Glomerular visceral epithelial cell (primary cell): ENCODE results near the gene KMT5C.

Source experiments
- DNase-seq: peaks from one replicate; pipeline ENCODE4 v3.0.0-alpha.2; 2016; ENCODE audit errors: extremely low spot score

The KMT5C gene

DNA sequence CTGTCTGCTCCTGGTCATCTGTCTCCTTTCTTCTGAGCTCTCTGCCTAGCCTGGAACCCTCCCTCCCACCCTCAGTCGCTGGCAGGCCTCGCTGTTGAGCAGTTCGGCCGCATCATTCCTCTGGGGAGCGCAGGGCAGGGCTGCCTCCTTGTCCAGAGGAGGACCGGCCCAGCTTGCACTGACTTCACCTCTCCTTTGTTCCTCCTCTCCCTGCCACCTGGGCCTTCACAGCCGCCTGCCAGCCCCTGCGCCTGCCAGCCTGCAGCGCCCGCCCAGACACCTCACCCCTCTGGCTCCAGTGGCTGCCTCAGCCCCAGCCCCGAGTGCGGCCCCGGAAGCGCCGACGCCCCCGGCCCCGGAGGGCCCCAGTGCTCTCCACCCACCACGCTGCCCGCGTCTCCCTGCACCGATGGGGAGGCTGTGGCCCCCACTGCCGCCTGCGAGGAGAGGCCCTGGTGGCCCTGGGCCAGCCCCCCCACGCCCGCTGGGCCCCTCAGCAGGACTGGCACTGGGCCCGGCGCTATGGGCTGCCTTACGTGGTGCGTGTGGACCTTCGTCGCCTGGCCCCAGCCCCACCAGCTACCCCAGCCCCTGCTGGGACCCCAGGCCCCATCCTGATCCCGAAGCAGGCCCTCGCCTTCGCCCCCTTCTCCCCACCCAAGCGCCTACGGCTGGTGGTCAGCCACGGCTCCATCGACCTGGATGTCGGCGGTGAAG is 7.2 kb downstream of the KMT5C start:
- DNase-seq, result no peak

DNA sequence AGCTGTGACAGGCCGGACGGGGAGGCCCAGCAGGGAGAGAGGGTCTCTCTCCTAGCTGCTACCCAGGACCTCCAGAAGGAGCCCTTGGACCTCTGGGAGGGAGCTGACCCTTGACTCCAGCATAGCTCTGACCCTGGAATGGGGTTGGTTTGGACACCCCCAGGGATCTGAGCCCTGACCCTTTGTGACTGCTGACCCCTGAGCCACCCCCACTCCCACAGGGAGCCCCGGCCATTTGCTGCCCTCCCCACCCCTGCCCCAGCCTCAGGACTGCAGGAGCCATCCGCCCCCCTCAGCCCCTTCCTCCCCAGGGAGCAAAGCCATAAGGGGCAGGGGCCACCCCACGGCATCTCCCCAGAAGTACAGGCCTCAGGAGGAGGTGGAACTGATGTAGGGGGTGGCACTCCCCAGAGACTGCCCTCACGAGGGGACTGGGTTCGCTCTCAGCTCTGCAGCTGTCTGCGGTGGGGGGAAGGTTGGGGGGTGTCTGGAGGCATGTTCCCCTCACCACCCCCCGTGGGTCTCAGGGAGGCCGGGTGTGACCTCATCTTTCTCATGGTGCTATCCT is 7.8 kb downstream of the KMT5C start:
- DNase-seq, result no peak

DNA sequence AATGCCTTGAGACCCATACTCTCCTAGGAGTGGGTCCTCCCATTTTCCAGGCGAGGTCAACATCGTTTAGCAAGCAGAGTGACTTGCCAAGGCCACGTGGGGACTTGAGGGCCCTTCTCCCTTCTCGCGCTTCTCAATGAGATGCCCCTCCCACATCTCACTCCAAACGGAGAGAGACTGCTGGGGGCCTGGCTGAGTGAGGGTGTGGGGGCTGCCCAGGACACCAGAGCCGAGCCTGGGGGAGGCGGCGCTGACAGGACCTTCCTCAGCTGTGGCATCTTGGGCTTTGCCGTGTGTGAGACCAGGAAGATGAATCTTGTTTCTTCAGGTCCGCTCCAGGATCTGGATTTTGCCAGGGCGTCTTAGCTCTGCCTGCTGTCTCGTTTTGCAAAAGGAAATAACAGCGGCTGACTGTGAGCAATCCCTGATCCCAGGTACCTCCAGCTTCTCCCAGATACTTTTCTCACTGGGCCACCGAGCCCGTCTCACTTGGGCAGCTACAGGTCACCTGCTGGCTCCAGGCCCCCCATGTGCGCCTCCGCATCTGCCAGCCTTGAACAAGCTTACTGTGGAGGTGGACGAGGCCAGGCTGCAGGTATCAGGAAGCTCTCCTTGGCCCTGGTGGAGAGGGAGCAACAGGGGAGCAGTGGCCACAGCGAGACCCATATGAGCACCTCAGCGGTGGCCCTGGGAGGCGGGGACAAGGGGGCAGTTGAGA is 8.8 kb downstream of the KMT5C start:
- DNase-seq, result no peak

DNA sequence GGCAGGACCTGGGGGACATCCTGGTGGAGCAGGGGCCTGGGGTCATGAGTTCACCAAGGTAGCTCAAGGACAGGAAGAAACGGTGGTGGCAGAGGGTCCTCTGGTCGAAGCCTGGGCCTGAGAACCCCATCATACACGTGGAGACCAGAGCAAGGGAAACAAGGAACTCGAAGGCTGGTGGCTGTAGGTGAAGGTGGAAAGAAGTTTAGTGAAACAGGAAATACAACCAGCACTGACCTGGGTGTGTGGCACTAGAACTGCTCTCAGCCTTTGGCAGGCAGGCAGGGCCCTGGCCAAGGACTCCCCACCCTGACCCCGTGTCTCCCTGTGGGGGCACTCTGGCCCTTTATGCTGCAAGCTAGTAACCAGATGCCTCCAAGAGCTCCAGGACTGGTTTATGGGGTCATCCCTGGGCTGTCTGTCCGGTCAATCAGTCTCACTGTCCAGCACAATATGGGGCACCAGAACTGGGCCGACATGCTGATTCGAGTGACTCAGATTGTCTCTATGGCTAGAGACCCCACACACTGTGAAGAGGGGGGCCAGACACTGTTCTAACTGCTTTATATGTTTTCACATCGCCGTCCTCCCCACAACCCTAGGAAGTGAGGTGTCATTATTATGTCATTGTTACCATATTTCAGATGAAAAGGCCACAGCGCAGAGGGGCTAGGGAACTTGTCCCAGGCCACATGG is 11.1 kb downstream of the KMT5C start:
- no peak for DNase-seq

DNA sequence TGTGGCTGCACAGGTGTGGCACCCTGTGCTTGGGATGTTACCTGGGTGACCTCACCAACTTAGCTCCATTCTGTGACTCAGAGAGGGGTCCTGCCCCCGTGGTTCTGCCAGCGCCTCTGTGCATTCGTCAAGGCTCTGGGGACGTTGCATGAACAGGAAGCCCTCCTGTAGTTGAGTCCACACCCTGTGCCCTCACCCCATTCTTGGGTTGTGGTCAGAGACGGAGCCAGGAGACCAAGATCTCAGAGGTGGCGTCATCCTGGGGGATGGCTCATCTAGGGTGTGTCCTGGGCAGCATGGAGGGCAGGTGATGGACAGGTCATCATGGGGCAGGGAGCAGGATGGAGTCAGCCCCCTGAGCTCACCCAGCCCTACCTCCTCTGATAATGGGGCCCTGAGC is 12.4 kb downstream of the KMT5C start:
- DNase-seq, result no peak

DNA sequence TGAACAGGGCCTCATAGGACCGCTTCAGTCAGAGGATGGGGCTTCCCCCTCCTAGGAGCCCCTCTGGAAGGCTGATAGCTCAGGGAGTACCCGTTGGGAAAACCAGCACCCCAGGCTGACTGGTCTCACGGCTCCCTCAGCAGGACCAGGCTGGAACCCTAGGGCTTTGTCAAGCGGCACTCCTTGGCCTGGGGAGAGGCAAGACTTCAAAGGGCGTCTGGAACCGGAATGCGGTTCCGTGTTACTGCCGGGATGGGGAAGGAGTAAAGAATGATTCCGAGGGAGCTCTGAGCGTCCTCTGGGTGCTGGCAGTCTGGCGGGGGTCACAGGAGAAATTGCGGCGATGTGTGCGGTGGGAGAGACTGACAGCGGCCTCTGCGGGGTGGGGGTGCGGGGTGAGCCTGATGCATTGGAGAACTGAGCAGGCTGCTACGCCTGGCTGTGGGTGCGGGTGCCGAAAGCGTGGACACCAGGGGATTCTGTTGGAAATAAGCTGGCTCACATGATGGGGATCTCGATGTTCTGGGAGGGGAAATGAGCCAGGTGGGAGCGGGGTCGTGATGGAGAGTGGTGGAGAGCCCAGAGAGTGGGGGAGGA is 13.0 kb downstream of the KMT5C start:
- DNase-seq, result no peak

DNA sequence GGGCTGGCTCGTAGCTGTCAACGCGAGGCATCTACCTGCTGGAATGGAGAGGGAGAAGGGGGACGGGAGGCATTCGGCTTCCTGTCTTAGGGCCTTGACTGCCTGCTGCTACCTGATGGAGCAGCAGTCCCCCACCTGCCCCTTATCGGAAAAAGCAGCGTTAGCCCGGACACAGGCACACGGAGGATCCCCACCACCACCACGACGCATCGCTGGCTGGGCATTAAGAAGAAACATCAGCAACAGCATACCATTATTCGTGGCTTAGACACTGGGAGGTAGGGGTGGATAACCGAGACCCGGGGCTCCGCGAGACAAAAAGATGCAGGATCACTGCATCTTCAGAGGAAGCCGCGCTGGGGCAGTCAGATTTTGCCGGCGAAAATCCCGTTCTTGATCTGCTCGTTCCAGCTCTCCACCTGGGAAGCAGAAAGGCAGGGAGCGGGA is 13.7 kb downstream of the KMT5C start:
- DNase-seq, result no peak

DNA sequence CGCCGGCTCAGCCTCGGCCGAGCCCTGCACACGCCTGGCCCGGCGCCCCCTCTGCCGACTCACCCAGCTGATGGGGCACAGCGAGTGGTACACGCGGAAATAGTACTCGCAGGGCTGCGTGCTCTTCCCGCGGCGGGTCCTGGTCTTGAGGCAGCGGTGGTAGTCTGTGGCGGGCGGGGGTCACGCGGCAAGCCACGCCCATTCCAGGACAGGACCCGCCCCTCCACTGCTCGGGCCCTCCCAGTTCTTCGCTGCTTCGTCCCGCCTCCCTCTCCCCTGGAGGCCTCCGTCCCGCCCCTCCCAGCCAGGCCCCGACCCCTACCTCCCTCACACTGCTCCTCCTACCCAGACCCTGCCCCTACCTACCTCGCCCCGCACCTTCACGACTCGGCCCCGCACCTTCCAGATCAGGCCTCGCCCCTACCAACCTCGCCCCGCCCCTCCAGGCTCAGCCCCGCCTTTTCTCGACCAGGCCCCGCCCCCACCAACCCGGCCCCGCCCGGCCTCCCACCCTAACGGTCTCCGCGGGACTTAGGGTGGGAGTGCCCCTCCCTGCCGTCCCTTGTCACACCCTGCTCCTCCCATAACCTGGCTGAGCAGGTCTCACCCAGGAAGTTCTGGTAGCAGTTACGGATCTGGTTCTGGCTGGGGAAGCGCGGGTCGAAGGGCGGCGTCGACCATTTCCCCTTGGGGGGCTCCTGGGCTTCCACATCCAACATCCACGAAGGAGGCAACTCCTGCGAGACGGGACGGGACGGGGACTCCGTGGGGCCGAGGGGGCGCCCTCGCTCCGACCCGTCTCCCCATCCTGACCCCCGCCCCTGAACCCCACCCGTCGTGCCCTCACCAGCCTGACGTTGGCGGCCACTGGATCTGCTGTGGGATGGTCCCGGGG is 14.4 kb downstream of the KMT5C start:
- DNase-seq, result peak; percentile 66

DNA sequence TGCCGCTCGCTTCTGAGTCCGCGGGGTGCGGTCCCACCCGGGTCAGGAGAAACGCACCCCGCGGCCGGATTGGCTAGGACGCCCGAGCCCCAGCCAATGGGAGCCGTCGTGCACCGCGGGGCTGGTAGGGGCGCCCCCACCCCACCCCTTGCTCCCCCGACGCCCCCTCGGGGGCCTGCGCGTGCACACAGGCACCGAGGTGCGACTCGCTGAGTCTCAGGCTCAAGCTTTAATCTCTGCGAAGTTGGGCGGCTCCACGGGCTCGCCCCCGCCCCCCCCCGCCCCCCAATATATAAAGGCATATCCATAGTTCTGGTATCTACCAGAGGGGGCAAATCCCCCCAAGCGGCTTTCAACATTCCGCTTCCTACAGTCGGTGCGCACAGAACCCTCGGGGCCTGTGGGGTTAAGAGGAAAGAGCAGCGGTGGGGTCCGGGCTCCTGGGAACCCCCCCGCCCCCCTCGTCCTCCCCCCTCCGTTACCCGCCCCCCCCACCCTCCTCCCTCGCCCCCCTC is 15.1 kb downstream of the KMT5C start, which contains the start of gene COX6B2:
TSS of gene COX6B2 (minus strand) at position 22 of the 515 bp plus-strand sequence. CDS start 198 bp downstream, outside the sequence.
- DNase-seq, result no peak

DNA sequence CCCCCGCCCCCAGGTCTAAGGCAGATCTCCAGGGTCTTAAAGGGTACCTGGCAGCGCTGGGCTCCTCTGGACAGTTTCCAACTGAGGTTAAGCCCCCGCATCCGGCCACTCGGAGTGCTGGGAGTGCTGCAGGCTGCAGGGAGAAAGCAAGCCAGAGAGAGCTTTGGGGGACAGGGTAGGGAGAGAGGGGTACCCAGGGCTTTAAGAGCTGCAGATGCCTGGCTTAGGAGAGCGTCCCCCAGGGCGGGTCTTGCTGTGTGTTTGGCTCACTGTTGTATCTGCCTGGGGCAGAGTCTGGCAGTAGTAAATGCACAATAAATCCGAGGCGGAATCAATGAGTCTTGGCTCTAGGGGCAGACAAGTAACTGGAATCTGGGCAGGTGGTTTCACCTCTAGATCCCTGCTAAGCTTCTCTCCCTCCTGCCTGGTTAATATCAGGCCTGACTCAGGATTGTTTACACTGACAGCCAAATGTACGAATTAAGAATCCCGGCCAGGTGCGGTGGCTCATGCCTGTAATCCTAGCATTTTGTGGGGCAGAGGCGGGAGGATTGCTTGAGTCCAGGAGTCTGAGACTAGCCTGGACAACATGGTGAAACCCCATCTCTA is 15.6 kb downstream of the KMT5C start:
- DNase-seq, result no peak

DNA sequence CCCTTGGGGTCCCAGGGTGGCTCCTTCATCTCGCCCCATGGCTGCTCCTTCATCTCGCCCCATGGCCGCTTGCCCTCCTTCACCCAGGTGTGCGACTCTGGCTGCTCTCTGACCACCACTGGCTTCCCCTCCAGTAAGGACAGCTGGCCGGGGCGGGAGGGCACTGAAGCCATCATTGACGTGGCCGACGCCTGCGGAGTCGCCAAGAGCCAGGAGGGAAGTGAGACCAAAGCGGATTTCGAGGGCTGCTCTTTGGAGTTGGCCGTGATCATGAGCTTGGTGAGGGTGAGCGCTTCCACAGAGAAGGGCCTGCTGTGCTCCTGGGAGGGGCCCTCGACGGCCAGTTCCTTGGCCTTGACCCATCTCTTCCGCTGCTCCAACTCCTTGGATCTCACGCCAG is 18.8 kb downstream of the KMT5C start:
- DNase-seq, result no peak

DNA sequence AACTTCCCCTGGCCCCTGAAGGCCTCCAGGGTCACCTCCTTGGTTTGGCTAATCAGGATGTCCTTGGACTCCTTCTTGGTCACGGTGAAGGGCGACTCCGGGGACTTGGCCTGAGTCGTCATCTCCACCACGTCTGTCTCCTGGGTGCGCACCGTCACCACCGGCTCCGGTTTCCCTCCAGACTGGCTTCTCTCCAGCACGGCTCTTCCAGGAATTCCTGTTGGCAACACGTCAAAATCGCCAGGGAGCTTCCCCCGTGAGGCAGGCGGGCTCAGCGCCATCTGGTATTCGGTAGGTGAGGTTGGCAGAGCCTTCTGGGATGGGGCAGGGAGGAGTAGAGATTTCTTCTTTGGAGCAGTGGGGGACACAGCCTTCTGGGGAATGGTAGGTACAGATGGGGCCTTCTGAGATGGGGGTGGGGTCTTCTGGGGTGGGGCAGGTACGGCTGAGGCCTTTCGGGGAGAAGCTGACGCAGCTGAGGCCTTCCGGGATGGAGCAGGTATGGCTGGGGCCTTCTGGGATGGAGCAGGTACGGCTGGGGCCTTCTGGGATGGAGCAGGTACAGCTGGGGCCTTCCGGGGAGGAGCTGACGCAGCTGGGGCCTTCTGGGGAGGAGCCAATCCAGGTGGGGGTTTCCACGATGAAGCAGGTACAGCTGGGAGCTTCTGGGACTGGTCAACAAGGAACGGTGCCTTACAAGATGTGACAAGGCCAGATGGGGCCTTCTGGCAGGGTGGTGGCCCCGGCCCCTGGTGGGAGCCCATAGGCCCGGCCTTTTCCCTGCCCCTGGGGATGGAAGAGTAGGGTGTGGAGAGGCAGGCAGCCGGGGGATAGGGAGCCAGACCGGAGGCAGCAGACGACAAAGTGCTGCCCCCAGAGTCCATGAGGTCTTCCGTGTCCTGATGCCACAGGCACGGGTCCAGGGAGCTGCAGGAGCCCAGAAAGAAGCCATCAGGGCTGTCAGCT is 19.6 kb downstream of the KMT5C start:
- DNase-seq, result no peak

DNA sequence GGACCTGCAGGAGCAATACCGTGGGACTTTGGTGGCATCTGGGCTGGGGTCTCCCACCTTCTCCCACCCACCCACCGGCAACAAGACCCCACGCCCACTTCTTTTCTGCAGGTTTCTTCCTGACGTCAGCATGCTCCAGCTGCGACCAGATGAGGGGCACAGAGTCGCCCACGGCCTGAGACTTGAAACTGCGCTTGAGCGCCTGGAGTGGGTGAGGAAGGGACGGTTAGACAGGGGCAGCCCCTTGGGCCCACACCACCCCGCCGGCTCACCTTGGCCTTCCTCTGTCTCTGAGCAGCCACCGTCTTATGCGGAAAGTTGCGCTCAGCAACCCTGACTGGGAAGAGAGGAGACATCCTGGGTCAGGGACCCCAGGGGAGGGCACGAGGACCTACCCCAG is 21.2 kb downstream of the KMT5C start:
- DNase-seq, result no peak

DNA sequence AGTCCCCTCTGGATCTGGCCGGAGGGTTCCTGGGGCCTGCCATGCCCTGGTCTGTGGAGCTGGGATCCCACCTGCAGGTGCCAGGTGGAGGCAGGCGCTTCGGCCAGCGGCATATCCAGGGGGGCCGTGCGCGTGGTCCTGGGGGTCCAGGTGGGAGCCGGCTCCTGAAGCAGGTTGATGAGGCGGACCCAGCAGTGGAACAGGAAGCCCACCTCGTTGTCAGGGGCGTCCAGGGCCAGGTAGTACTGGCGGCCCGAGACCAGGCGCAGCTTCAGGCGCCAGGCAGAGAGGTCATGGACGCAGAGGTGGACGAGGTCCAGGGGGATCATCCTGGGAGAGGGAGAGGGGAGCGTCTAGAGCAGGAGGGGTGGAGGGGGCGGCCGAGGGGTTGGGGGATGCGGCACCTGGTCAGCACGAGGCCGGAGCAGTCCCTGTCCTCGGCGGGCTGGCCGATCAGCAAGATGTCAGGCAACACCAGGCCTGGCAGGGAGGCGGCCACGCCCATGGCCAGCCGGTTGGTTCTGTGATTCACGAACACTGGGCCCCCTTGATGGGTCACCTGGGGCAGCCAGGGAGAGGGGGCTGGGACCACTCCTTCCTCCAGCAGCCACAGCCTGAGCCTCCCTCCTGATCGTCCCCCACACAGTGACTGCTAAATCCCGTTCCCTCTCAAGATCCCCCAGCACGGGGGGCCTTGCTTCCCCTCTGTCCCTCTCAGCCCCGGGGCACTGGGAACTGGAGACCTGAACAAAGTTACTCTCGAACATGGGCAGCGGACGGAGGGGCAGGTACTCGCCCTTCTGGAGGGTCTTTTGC is 22.7 kb downstream of the KMT5C start:
- DNase-seq, result no peak

DNA sequence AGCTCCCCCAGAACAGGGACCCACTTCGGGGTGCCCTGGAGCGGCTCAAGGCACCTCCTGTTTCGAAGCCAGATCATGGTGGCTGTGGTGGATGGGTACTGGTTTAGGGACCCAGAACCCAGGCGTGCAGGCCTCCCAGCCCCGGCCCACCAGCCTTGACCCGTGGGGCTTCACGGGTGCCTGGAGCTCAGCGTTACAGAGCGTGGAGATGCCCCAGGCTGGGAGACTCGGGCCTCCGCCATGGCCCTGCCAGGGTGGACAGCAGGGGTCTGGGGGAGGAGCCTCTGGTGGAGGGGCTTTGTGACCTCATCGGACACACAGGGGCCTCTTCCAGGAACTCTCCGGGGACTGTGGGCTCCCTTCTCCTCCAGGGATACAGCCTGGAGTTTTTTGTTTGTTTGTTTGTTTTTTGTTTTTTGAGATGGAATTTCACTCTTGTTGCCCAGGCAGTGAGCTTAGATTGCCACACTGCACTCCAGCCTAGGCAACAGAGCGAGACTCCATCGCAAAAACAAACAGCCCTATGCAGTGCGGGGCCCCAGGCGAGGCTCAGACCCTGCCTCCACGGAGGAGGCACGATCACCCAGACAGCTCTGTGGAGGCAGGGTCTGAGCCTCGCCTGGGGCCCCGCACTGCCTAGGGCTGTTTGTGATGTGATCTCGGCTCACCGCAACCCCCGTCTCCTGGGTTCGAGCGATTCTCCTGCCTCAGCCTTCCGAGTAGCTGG is 23.5 kb downstream of the KMT5C start, which contains the start of gene GARIN5B:
TSS of gene GARIN5B (minus strand) at position 271 of the 727 bp plus-strand sequence. CDS start at position 77, 194 bp downstream.
- DNase-seq, result peak; percentile 37

DNA sequence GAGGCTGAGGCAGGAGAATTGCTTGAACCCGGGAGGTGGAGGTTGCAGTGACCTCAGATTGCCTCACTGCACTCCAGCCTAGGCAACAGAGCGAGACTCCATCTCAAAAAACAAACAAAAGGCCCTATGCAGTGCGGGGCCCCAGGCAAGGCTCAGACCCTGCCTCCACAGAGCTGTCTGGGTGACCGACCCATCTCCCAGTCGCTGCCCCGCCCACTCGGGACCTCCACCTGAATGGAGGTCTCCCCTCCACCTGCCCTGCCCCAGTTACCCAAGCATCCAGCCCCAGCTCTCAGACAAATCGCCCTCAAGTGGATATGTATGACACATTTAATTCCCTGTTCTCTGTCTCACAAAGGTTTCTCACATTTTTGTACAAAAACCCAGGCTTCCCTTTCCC is 25.6 kb downstream of the KMT5C start:
- DNase-seq, result no peak

DNA sequence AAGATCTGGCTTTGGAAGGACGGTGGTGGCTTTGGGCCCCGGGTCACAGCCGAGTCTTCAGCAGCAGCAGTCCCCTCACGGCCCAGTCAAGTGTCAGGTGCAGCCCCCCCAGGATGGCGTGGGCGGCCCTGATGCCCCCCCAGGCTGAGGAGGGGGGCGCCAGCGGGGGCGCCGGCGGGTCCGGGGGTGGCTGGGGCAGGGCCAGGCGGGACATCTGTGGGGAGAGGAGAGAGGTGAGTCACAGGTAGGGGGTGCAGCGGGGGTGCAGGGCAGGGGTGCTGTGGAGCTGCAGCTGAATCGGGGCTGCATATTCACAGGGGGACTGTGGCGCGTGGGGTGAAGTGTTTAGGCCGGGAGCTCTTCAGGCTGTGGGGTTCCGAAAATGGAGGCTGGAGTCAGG is 26.3 kb downstream of the KMT5C start:
- DNase-seq, result no peak
